Loucy (cell line): Measurements from ENCODE around the gene WTIP.

ENCODE experiments used
- H2AFZ ChIP-seq: fragments of 200-600 bp; sonication (generic); 2 replicates; pipeline ENCODE4 v1.6.0; 2016; ENCODE audit warnings: antibody characterized with exemption, mild to moderate bottlenecking, low read length, moderate library complexity
- H3F3A ChIP-seq: fragments of 200-600 bp; 2 replicates; pipeline ENCODE4 v1.6.0; 2016; ENCODE audit warnings: antibody characterized with exemption, low read depth, mild to moderate bottlenecking
- H3K27me3 ChIP-seq: fragments of 200-600 bp; sonication (generic); 2 replicates; pipeline ENCODE4 v1.6.1; 2014; ENCODE audit warnings: low read length, mild to moderate bottlenecking; ENCODE audit not compliant: insufficient read depth, poor library complexity, severe bottlenecking
- H3K36me3 ChIP-seq: fragments of 200-600 bp; sonication (generic); 2 replicates; pipeline ENCODE4 v1.6.1; 2016; ENCODE audit warnings: low read length; ENCODE audit not compliant: insufficient read depth
- H3K4me1 ChIP-seq: fragments of 200-600 bp; sonication (generic); 2 replicates; pipeline ENCODE4 v1.5.1; 2014; ENCODE audit warnings: low read length, mild to moderate bottlenecking; ENCODE audit not compliant: insufficient read depth, poor library complexity, severe bottlenecking
- H3K4me2 ChIP-seq: fragments of 200-600 bp; sonication (generic); 2 replicates; pipeline ENCODE4 v1.6.0; 2014; ENCODE audit warnings: antibody characterized with exemption, low read length, low read depth, mild to moderate bottlenecking; ENCODE audit not compliant: poor library complexity, severe bottlenecking
- H3K4me3 ChIP-seq: fragments of 200-600 bp; sonication (generic); 2 replicates; pipeline ENCODE4 v1.5.1; 2014; ENCODE audit warnings: low read length, mild to moderate bottlenecking, mixed read lengths; ENCODE audit not compliant: poor library complexity, severe bottlenecking
- H3K79me2 ChIP-seq: fragments of 200-600 bp; sonication (generic); 2 replicates; pipeline ENCODE4 v1.6.1; 2014; ENCODE audit warnings: low read length; ENCODE audit not compliant: insufficient read depth
- H3K9ac ChIP-seq: fragments of 200-600 bp; sonication (generic); 2 replicates; pipeline ENCODE4 v1.6.0; 2014; ENCODE audit warnings: mild to moderate bottlenecking, low read depth, low read length, moderate library complexity; ENCODE audit not compliant: poor library complexity, severe bottlenecking
- H3K9me2 ChIP-seq: fragments of 200-600 bp; sonication (generic); replicated peaks from 2 replicates; pipeline ENCODE4 v1.6.1; 2016; ENCODE audit warnings: low read depth, low read length, mixed read lengths
- H3K9me3 ChIP-seq: fragments of 200-600 bp; sonication (generic); 2 replicates; pipeline ENCODE4 v1.6.1; 2014; ENCODE audit warnings: mild to moderate bottlenecking, antibody characterized with exemption, low read length, low read depth; ENCODE audit not compliant: insufficient read depth
- H4K20me1 ChIP-seq: fragments of 200-600 bp; sonication (generic); 2 replicates; pipeline ENCODE4 v1.6.0; 2014; ENCODE audit warnings: antibody characterized with exemption, low read length, mild to moderate bottlenecking; ENCODE audit not compliant: insufficient read depth, poor library complexity, severe bottlenecking
- EZH2phosphoT487 ChIP-seq: fragments of 200-600 bp; IDR thresholded peaks from 2 replicates; pipeline ENCODE4 v1.6.1; 2018; ENCODE audit warnings: antibody characterized with exemption, mild to moderate bottlenecking, moderate library complexity, borderline replicate concordance
- TF ChIP-seq, protein P1 (sequence below): fragments of 200-600 bp; sonication (generic); conservative IDR thresholded peaks from 2 replicates; pipeline ENCODE4 v1.5.1; 2014; ENCODE audit warnings: mild to moderate bottlenecking, antibody characterized with exemption, low read length

The WTIP gene

DNA sequence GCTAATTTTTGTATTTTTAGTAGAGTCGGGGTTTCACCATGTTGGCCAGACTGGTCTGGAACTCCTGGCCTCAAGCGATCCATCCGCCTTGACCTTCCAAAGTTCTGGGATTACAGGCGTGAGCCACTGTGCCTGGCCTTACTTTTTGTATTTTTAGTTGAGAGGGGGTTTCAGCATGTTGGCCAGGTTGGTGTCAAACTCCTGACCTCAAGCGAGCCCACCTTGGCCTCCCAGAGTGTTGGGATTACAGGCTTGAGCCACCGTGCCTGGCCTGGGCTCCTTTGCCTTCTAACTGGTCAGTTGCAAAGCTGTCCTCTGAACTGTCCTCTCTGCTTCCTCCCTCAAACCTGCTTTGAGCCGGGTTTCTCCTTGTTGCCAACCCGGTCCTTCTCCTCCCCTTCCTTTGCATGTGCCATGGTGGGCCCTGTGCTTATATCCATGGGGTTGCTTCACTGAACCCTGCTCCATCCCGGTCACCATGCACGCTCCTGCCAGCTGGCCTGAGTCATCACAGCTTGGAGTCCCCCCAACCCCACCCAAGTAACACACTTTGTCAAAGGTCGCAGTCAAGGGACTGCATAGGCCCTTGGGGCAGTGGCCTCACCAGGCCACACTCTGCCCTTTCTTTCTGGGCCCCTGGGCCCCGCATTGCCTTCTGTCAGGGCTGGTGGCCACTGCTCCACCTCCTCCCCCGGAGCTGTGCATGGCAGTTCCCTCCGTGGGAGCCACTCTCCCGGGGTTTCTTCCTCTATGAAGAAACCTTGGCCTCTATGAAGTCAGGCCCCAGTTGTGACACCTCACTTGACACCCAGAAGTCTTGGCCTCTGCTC, 21.2 kb downstream of the WTIP start:
- Histone ChIP-seq H3K79me2 (no peaks in the 10 kb centered on the region), H4K20me1 (no peaks in the 10 kb centered on the region), H3K9me2 (no peaks in the 10 kb centered on the region), H3K4me1 (no peaks in the 10 kb centered on the region), H3K4me3 (no peak overlapping the region), H3F3A (no peaks in the 10 kb centered on the region), H3K4me2 (no peak overlapping the region), H3K27me3 (no peaks in the 10 kb centered on the region), H2AFZ (no peak overlapping the region), H3K9me3 (no peaks in the 10 kb centered on the region), H3K9ac (no peak overlapping the region), H3K36me3 (no peaks in the 10 kb centered on the region)
- TF ChIP-seq, protein P1, sequence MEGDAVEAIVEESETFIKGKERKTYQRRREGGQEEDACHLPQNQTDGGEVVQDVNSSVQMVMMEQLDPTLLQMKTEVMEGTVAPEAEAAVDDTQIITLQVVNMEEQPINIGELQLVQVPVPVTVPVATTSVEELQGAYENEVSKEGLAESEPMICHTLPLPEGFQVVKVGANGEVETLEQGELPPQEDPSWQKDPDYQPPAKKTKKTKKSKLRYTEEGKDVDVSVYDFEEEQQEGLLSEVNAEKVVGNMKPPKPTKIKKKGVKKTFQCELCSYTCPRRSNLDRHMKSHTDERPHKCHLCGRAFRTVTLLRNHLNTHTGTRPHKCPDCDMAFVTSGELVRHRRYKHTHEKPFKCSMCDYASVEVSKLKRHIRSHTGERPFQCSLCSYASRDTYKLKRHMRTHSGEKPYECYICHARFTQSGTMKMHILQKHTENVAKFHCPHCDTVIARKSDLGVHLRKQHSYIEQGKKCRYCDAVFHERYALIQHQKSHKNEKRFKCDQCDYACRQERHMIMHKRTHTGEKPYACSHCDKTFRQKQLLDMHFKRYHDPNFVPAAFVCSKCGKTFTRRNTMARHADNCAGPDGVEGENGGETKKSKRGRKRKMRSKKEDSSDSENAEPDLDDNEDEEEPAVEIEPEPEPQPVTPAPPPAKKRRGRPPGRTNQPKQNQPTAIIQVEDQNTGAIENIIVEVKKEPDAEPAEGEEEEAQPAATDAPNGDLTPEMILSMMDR = no peak
- no peak for TF ChIP-seq EZH2phosphoT487

GRCh38 chr19:34503531-34504272, 22.1 kb downstream of the WTIP start:
- H3K9me2 ChIP-seq = no peaks in the 10 kb centered on the region
- no peak overlapping the region for H2AFZ ChIP-seq
- no peaks in the 10 kb centered on the region for H4K20me1 ChIP-seq
- no peaks in the 10 kb centered on the region for H3K27me3 ChIP-seq
- H3F3A ChIP-seq = no peaks in the 10 kb centered on the region
- H3K4me2 ChIP-seq = no peak overlapping the region
- no peaks in the 10 kb centered on the region for H3K79me2 ChIP-seq
- H3K36me3 ChIP-seq = no peaks in the 10 kb centered on the region
- no peak for TF ChIP-seq EZH2phosphoT487
- TF ChIP-seq, protein P1 = no peak
- H3K4me1 ChIP-seq = no peaks in the 10 kb centered on the region
- no peak overlapping the region for H3K9ac ChIP-seq
- no peaks in the 10 kb centered on the region for H3K9me3 ChIP-seq
- H3K4me3 ChIP-seq = no peak overlapping the region

- H3K4me3 ChIP-seq = no peak overlapping the region
- no peaks in the 10 kb centered on the region for H3F3A ChIP-seq
- no peaks in the 10 kb centered on the region for H3K9me3 ChIP-seq
- H3K9ac ChIP-seq = no peak overlapping the region
- H3K9me2 ChIP-seq = no peaks in the 10 kb centered on the region
- no peaks in the 10 kb centered on the region for H3K27me3 ChIP-seq
- H4K20me1 ChIP-seq = no peaks in the 10 kb centered on the region
- H3K36me3 ChIP-seq = no peaks in the 10 kb centered on the region
- H3K4me1 ChIP-seq = no peaks in the 10 kb centered on the region
- TF ChIP-seq EZH2phosphoT487 = no peak
- TF ChIP-seq, protein P1 = no peak
- no peaks in the 10 kb centered on the region for H3K79me2 ChIP-seq
- H2AFZ ChIP-seq = no peak overlapping the region
- H3K4me2 ChIP-seq = no peak overlapping the region
These were observed 22.8 kb downstream of the WTIP start for GRCh38 chr19:34504273-34504808.
